ENCODE data around the gene MTMR10.

- TF ChIP-seq CTCF (conservative IDR thresholded peaks at IDR 0.05 in 1 of 2, IDR thresholded peaks at IDR 0.05 in 1 of 2; ENCODE audit: low read depth in 1 of 2, low read length in 2 of 2): no peak
- no peak for TF ChIP-seq EZH2 (IDR thresholded peaks at IDR 0.05; ENCODE audit: low read length, missing control alignments)
Observed at GRCh38 chr15:30973379-30973778, 18.0 kb downstream of the MTMR10 start.
